HEK293T (cell line): Measurements from ENCODE around the gene USHBP1.

Experiments used
- ARNT ChIP-seq: fragments of 450-650 bp; IDR thresholded peaks from 2 replicates; pipeline ENCODE4 v1.6.1; 2017; ENCODE audit warnings: mild to moderate bottlenecking
- BHLHE40 ChIP-seq: fragments of 450-650 bp; IDR thresholded peaks from 2 replicates; pipeline ENCODE4 v1.6.1; 2016; ENCODE audit warnings: mild to moderate bottlenecking, moderate library complexity, borderline replicate concordance
- ELF4 ChIP-seq: fragments of 450-650 bp; IDR thresholded peaks from 2 replicates; pipeline ENCODE4 v1.6.1; 2017; ENCODE audit warnings: antibody characterized with exemption
- FOXA1 ChIP-seq: fragments of 450-650 bp; IDR thresholded peaks from 2 replicates; pipeline ENCODE4 v1.6.1; 2016; ENCODE audit warnings: mild to moderate bottlenecking
- FOXK2 ChIP-seq: fragments of 450-650 bp; IDR thresholded peaks from 2 replicates; pipeline ENCODE4 v1.6.1; 2016; ENCODE audit warnings: mild to moderate bottlenecking
- HDGF ChIP-seq: fragments of 450-650 bp; IDR thresholded peaks from 2 replicates; pipeline ENCODE4 v1.6.1; 2017; ENCODE audit warnings: antibody characterized with exemption, borderline replicate concordance
- L3MBTL2 ChIP-seq: fragments of 450-650 bp; conservative IDR thresholded peaks from 2 replicates; pipeline ENCODE4 v1.6.1; 2016; ENCODE audit warnings: mild to moderate bottlenecking
- LEF1 ChIP-seq: fragments of 450-650 bp; IDR thresholded peaks from 2 replicates; pipeline ENCODE4 v1.6.1; 2017; ENCODE audit warnings: mild to moderate bottlenecking, borderline replicate concordance
- NFRKB ChIP-seq: fragments of 450-650 bp; IDR thresholded peaks from 2 replicates; pipeline ENCODE4 v1.6.1; 2016; ENCODE audit warnings: mild to moderate bottlenecking, moderate library complexity
- PKNOX1 ChIP-seq: fragments of 450-650 bp; IDR thresholded peaks from 2 replicates; pipeline ENCODE4 v1.6.1; 2016
- SP1 ChIP-seq: fragments of 450-650 bp; IDR thresholded peaks from 2 replicates; pipeline ENCODE4 v1.6.1; 2017
- SUZ12 ChIP-seq: fragments of 450-650 bp; IDR thresholded peaks from 2 replicates; pipeline ENCODE4 v1.6.1; 2016; ENCODE audit warnings: mild to moderate bottlenecking
- TARDBP ChIP-seq: fragments of 450-650 bp; IDR thresholded peaks from 2 replicates; pipeline ENCODE4 v1.6.1; 2016
- ZNF384 ChIP-seq: fragments of 450-650 bp; IDR thresholded peaks from 2 replicates; pipeline ENCODE4 v1.6.1; 2016

DNA sequence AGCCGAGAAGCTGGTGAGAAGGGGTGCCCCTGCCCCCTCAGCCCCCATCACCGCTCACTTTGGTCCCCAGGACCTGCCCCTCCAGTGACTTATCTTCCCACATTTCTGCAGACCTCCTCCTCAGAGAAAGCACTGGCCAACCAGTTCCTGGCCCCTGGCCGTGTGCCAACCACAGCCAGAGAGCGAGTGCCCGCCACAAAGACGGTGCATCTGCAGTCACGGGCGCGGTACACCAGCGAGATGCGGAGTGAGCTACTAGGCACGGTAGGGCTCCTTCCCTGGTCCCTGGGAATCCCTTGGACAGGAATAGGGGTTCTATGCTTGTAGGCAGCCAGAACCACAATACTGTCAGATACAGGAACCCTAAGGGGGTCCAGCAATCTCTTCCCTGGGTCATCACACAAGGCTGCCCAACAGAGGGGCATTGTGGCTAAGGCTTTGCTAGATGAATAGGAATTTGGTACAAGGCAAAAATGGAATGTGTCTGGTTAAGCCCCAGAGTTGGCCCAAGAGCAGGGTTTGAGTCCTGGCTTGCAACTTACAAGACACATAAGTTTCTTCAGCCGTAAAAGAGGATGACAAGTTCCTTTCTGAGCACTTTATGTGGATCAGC is 48.4 kb downstream of the USHBP1 start:
- TF ChIP-seq NFRKB = no peak
- TF ChIP-seq FOXA1 = no peak
- no peak for TF ChIP-seq FOXK2
- TF ChIP-seq ZNF384 = no peak
- TF ChIP-seq LEF1 = no peak
- no peak for TF ChIP-seq TARDBP
- TF ChIP-seq HDGF = no peak
- no peak for TF ChIP-seq PKNOX1
- TF ChIP-seq L3MBTL2 = no peak
- TF ChIP-seq SUZ12 = no peak
- no peak for TF ChIP-seq BHLHE40
- TF ChIP-seq SP1 = no peak
- no peak for TF ChIP-seq ELF4
- no peak for TF ChIP-seq ARNT
